H1 (cell line): ENCODE data around the gene PRRT1B. TPM values are rescaled to one million over a fixed set of nuclear protein-coding genes. Genes with fewer than 3 reads are reported as not detected.

Experiments
- CTCF ChIA-PET: fragments of 300-600 bp; sonication (Branson Sonifier 250); formaldehyde crosslinking; loops from one replicate; lab custom pipeline; 2021; ENCODE audit not compliant: partially characterized antibody; lab: Charles Lee
- POLR2A ChIA-PET: fragments of 300-600 bp; sonication (Branson Sonifier 250); formaldehyde crosslinking; loops from one replicate; lab custom pipeline; 2021; ENCODE audit warnings: inconsistent platforms; ENCODE audit not compliant: partially characterized antibody; lab: Charles Lee
- DNase-seq, 2 experiments: peaks; one replicate each; pipeline versions ENCODE4 v3.0.0 to v3.0.0-alpha.2; 2010 to 2022; ENCODE audit warnings: low spot score in 2 of 2, low read depth in 1 of 2, mixed read lengths in 1 of 2
- FAIRE-seq: peaks from 2 replicates; lab custom pipeline; 2011; peaks lifted over from hg19 to GRCh38; lab: Jason Lieb, UNC
- H2AFZ ChIP-seq: 2 replicates; pipeline ENCODE4 v1.8.1; 2012; ENCODE audit warnings: low read length, inconsistent platforms
- H2AK5ac ChIP-seq: 2 replicates; pipeline ENCODE4 v1.6.1; 2013; ENCODE audit warnings: low read depth, low read length
- H2BK120ac ChIP-seq: replicated peaks from 2 replicates; pipeline ENCODE3; 2013; ENCODE audit warnings: low read depth, low read length, inconsistent platforms
- H2BK12ac ChIP-seq: 2 replicates; pipeline ENCODE4 v1.6.1; 2013; ENCODE audit warnings: low read depth, low read length
- H2BK15ac ChIP-seq: 2 replicates; pipeline ENCODE4 v1.6.1; 2013; ENCODE audit warnings: low read length
- H2BK20ac ChIP-seq: 2 replicates; pipeline ENCODE4 v1.6.1; 2013; ENCODE audit warnings: low read length
- H2BK5ac ChIP-seq: 2 replicates; pipeline ENCODE4 v1.6.1; 2013; ENCODE audit warnings: low read depth, low read length
- H3K14ac ChIP-seq: 2 replicates; pipeline ENCODE4 v1.6.1; 2013; ENCODE audit warnings: inconsistent platforms; ENCODE audit not compliant: insufficient read length
- H3K18ac ChIP-seq: 2 replicates; pipeline ENCODE4 v1.6.1; 2013; ENCODE audit warnings: low read length; ENCODE audit errors: extremely low read depth
- H3K23ac ChIP-seq: 2 replicates; pipeline ENCODE4 v1.6.1; 2013; ENCODE audit warnings: inconsistent platforms; ENCODE audit not compliant: insufficient read length
- H3K23me2 ChIP-seq: 2 replicates; pipeline ENCODE4 v1.6.1; 2013; ENCODE audit warnings: low read depth, low read length
- H3K27ac ChIP-seq: 2 replicates; pipeline ENCODE4 v1.6.1; 2011; ENCODE audit warnings: low read depth, low read length, inconsistent platforms
- H3K27me3 ChIP-seq, 4 experiments: replicated peaks in 1 of 4; 1 replicate in 1 of 4; 2 replicates in 3 of 4; pipeline versions ENCODE4 v1.6.1 to v1.8.1; 2011 to 2013; ENCODE audit warnings: low read length in 3 of 4, mild to moderate bottlenecking in 3 of 4, inconsistent platforms in 2 of 4, mixed read lengths in 2 of 4, moderate library complexity in 1 of 4; ENCODE audit not compliant: control insufficient read depth in 3 of 4, insufficient read depth in 3 of 4; ENCODE audit errors: extremely low read depth in 1 of 4
- H3K36me3 ChIP-seq, 4 experiments: 2 replicates each; pipeline versions ENCODE4 v1.6.1 to v1.8.1; 2011 to 2013; ENCODE audit warnings: mild to moderate bottlenecking in 4 of 4, low read length in 3 of 4, moderate library complexity in 2 of 4, control low read depth in 1 of 4, inconsistent platforms in 1 of 4; ENCODE audit not compliant: insufficient read depth in 4 of 4, control insufficient read depth in 2 of 4
- H3K4ac ChIP-seq: replicated peaks from 2 replicates; pipeline ENCODE3; 2013; ENCODE audit warnings: low read length, low read depth, mixed read lengths, inconsistent platforms; ENCODE audit not compliant: insufficient read length
- H3K4me1 ChIP-seq, 4 experiments: replicated peaks in 1 of 4; 1 replicate in 1 of 4; 2 replicates in 3 of 4; pipeline versions ENCODE4 v1.6.1 to v1.8.1; 2011 to 2013; ENCODE audit warnings: low read length in 3 of 4, inconsistent platforms in 2 of 4, mixed read lengths in 1 of 4; ENCODE audit not compliant: insufficient read depth in 4 of 4, control insufficient read depth in 3 of 4
- H3K4me2 ChIP-seq, 2 experiments: 2 replicates each; pipeline versions ENCODE4 v1.6.1 to v1.8.1; 2011 to 2013; ENCODE audit warnings: low read depth in 2 of 2, low read length in 2 of 2, control low read depth in 1 of 2, inconsistent platforms in 1 of 2, mild to moderate bottlenecking in 1 of 2; ENCODE audit not compliant: insufficient read depth in 1 of 2
- H3K4me3 ChIP-seq, 4 experiments: fragments of 200-600, 300-600 bp in 1 of 4; sonication (generic), shearing (Covaris generic), sonication (Bioruptor Twin) in 1 of 4; 2 replicates each; pipeline versions ENCODE4 v1.5.1 to v1.8.1; 2011 to 2016; ENCODE audit warnings: low read length in 4 of 4, low read depth in 3 of 4, control low read depth in 2 of 4, inconsistent platforms in 2 of 4, mild to moderate bottlenecking in 2 of 4, mixed read lengths in 1 of 4, moderate library complexity in 1 of 4; ENCODE audit not compliant: insufficient read depth in 2 of 4; ENCODE audit errors: extremely low read depth in 1 of 4
- H3K56ac ChIP-seq: replicated peaks from 2 replicates; pipeline ENCODE3; 2013; ENCODE audit warnings: low read depth, mild to moderate bottlenecking, mixed read lengths, low read length, inconsistent platforms; ENCODE audit not compliant: insufficient read length
- H3K79me1 ChIP-seq: 2 replicates; pipeline ENCODE4 v1.6.1; 2013; ENCODE audit warnings: low read depth, low read length, control low read depth
- H3K79me2 ChIP-seq, 2 experiments: 2 replicates each; pipeline versions ENCODE4 v1.6.1 to v1.8.1; 2012 to 2013; ENCODE audit warnings: low read length in 2 of 2, mild to moderate bottlenecking in 2 of 2, inconsistent platforms in 1 of 2; ENCODE audit not compliant: insufficient read depth in 2 of 2, control insufficient read depth in 1 of 2
- H3K9ac ChIP-seq, 4 experiments: replicated peaks in 1 of 4; 1 replicate in 1 of 4; 2 replicates in 3 of 4; pipeline versions ENCODE4 v1.6.1 to v1.8.1; 2011 to 2013; ENCODE audit warnings: low read depth in 3 of 4, low read length in 3 of 4, control low read depth in 2 of 4, mild to moderate bottlenecking in 2 of 4, moderate library complexity in 2 of 4, inconsistent platforms in 1 of 4; ENCODE audit errors: extremely low read depth in 1 of 4
- H3K9me3 ChIP-seq, 2 experiments: 2 replicates each; pipeline versions ENCODE4 v1.6.1 to v1.8.1; 2012 to 2013; ENCODE audit warnings: mild to moderate bottlenecking in 2 of 2, moderate library complexity in 2 of 2, control low read depth in 1 of 2, inconsistent platforms in 1 of 2, low read depth in 1 of 2, low read length in 1 of 2, mixed read lengths in 1 of 2; ENCODE audit not compliant: insufficient read depth in 2 of 2
- H4K20me1 ChIP-seq, 2 experiments: replicated peaks in 1 of 2; 2 replicates each; pipeline versions ENCODE3 to v1.8.1; 2011 to 2013; ENCODE audit warnings: inconsistent platforms in 2 of 2, low read length in 2 of 2, mild to moderate bottlenecking in 1 of 2; ENCODE audit not compliant: insufficient read depth in 2 of 2, control insufficient read depth in 1 of 2
- H4K5ac ChIP-seq: 2 replicates; pipeline ENCODE4 v1.6.1; 2013; ENCODE audit warnings: low read length, low read depth, mixed read lengths, inconsistent platforms; ENCODE audit not compliant: insufficient read length
- H4K8ac ChIP-seq: 2 replicates; pipeline ENCODE4 v1.8.0; 2013; ENCODE audit warnings: mild to moderate bottlenecking, moderate library complexity, low read length, inconsistent platforms; ENCODE audit not compliant: insufficient read depth; ENCODE audit errors: extremely low read depth
- H4K91ac ChIP-seq: replicated peaks from 2 replicates; pipeline ENCODE3; 2013; ENCODE audit warnings: low read length, mixed read lengths, inconsistent platforms; ENCODE audit not compliant: insufficient read length
- CHD1 ChIP-seq: IDR thresholded peaks from 2 replicates; pipeline ENCODE4 v1.6.1; 2012; ENCODE audit warnings: low read depth, low read length, improper control_type of control experiment
- E2F6 ChIP-seq: IDR thresholded peaks from 2 replicates; pipeline ENCODE4 v1.6.1; 2012; ENCODE audit warnings: inconsistent platforms
- KDM4A ChIP-seq: IDR thresholded peaks from one replicate; pipeline ENCODE4 v1.7.1; 2012; ENCODE audit warnings: low read depth, mild to moderate bottlenecking, moderate library complexity, low read length, inconsistent platforms; ENCODE audit not compliant: severe bottlenecking
- SAP30 ChIP-seq: fragments of 300-600 bp; sonication (generic); IDR thresholded peaks from 2 replicates; pipeline ENCODE4 v1.7.1; 2012; ENCODE audit warnings: low read length, moderate library complexity, mild to moderate bottlenecking, inconsistent platforms; ENCODE audit not compliant: insufficient read depth, insufficient replicate concordance
- WGBS, 2 experiments: shearing (Covaris generic) in 1 of 2; methylation state at CpG; one replicate each; pipeline versions ENCODE4 v1.1.6 to v1.1.7; 2013 to 2015; ENCODE audit warnings: low lambda C conversion rate in 2 of 2, mixed read lengths in 2 of 2, inconsistent platforms in 1 of 2, low coverage in 1 of 2, missing lambda C conversion rate in 1 of 2; ENCODE audit not compliant: insufficient replicate concordance in 2 of 2, insufficient coverage in 1 of 2, insufficient read length in 1 of 2; ENCODE audit errors: extremely low coverage in 1 of 2, missing lambda C conversion rate in 1 of 2; 5-methylcytosine and 5-hydroxymethylcytosine counted together
- polyA plus RNA-seq, 7 experiments: library from polyadenylated mRNA; depleted of rRNA in 3 of 7; stranded (reverse) in 5 of 7; unstranded in 2 of 7; fragments of >200 nt in 5 of 7; fragments of 200-250 nt in 2 of 7; gene quantifications; 1 replicate in 5 of 7; 2 replicates in 1 of 7; 4 replicates in 1 of 7; pipeline versions ENCODE4 v1.2.1 to v1.2.3, GENCODE V29; 2011 to 2013; ENCODE audit warnings: missing spikeins in 2 of 7, mixed read lengths in 2 of 7
- total RNA-seq: library from RNA; stranded (reverse); fragmentation: NEBNext Ultra II Directional; extraction: Animal tissue kit (Norgen Biotek cat#: 25700); gene quantifications from 2 replicates; pipeline ENCODE4 v1.2.1, GENCODE V29; 2021
- TF ChIP-seq, protein P1 (sequence below), 3 experiments: IDR thresholded peaks; 1 replicate in 2 of 3; 2 replicates in 1 of 3; pipeline versions ENCODE4 v1.5.1 to v1.6.1; 2011; ENCODE audit warnings: low read length in 3 of 3, mild to moderate bottlenecking in 3 of 3, inconsistent platforms in 2 of 3, low read depth in 1 of 3, moderate library complexity in 1 of 3; ENCODE audit not compliant: insufficient read depth in 1 of 3; ENCODE audit errors: control extremely low read depth in 1 of 3
- TF ChIP-seq, protein P2 (sequence below): IDR thresholded peaks from 2 replicates; pipeline ENCODE4 v1.6.1; 2012; ENCODE audit warnings: inconsistent platforms

The PRRT1B gene
- total and polyA plus RNA-seq, 2 of the 8 experiments (the other 6 are each of a cell fraction or from before 2014, with no cell fraction given): 0.30 to 1.2 TPM

GRCh38 chr9:131530546-131530919 is 14.8 kb upstream of the PRRT1B start:
- Histone ChIP-seq H2BK20ac (no peak overlapping the region), H3K23me2 (peaks cover 5% of the 10 kb centered on the region; the same call in 1 of the 2 replicates), H3K79me1 (0 out of 2 replicates have a peak, but pooled peaks cover 4% of the 10 kb centered on the region), H4K5ac (no peak overlapping the region), H3K9ac (peak overlapping the region; percentile 52 to 94 (median 66); a peak in 6 of 7 replicates), H2BK15ac (no peak overlapping the region), H2AK5ac (no peak overlapping the region), H3K79me2 (peaks cover 0 to 6% of the 10 kb centered on the region in 2 experiments; a peak in 1 of 4 replicates), H3K4ac (peak overlapping the region; percentile 6), H3K36me3 (peaks cover 14 to 26% (median 24%) of the 10 kb centered on the region in 4 experiments; a peak in 7 of 8 replicates), H4K20me1 (peaks cover 1 to 6% of the 10 kb centered on the region in 2 experiments), H3K18ac (no peak overlapping the region; the same call in 1 of the 2 replicates), H3K4me3 (peak overlapping the region; percentile 65 to 92 (median 72)), H3K27ac (no peak overlapping the region; the same call in 1 of the 2 replicates), H2BK12ac (no peak overlapping the region), H3K14ac (no peak overlapping the region), H3K4me2 (peak overlapping the region; percentile 74 to 98), H2BK120ac (no peak overlapping the region), H4K8ac (no peak overlapping the region), H3K56ac (no peak overlapping the region), H2AFZ (no peak overlapping the region), H3K23ac (no peak overlapping the region), H3K4me1 (peaks cover 0 to 8% (median 4%) of the 10 kb centered on the region in 4 experiments; a peak in 6 of 7 replicates), H4K91ac (no peak overlapping the region), H3K9me3 (no peaks in the 10 kb centered on the region), H2BK5ac (no peak overlapping the region), H3K27me3 (no peaks in the 10 kb centered on the region)
- 8% methylated on average over 18 of the region's 29 CpGs; no CpG with 5 or more reads in 1 of the 2 experiments for WGBS, 2 experiments
- ChIA-PET POLR2A (interaction anchor here (1.0 to 5.0 kb wide), 2 partner anchors 12 to 127 kb away, joined by 4 to 22 read pairs; no protein-coding TSS in a partner anchor), CTCF (no interaction called here)
- FAIRE-seq (no peak), DNase-seq (peak in 1 of 2 experiments; percentile 68)
- TF ChIP-seq KDM4A (no peak), SAP30 (peak; percentile 56), E2F6 (peak; percentile 72), CHD1 (no peak)
- TF ChIP-seq, protein P1, sequence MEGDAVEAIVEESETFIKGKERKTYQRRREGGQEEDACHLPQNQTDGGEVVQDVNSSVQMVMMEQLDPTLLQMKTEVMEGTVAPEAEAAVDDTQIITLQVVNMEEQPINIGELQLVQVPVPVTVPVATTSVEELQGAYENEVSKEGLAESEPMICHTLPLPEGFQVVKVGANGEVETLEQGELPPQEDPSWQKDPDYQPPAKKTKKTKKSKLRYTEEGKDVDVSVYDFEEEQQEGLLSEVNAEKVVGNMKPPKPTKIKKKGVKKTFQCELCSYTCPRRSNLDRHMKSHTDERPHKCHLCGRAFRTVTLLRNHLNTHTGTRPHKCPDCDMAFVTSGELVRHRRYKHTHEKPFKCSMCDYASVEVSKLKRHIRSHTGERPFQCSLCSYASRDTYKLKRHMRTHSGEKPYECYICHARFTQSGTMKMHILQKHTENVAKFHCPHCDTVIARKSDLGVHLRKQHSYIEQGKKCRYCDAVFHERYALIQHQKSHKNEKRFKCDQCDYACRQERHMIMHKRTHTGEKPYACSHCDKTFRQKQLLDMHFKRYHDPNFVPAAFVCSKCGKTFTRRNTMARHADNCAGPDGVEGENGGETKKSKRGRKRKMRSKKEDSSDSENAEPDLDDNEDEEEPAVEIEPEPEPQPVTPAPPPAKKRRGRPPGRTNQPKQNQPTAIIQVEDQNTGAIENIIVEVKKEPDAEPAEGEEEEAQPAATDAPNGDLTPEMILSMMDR (IDR thresholded peaks at IDR 0.05; ENCODE audit: control extremely low read depth in 1 of 3, insufficient read depth in 1 of 3, low read depth in 1 of 3, low read length in 3 of 3): 0 out of 4 replicates have a peak, but pooled peaks of 1 of the 3 experiments have one; percentile 2
- TF ChIP-seq, protein P2, sequence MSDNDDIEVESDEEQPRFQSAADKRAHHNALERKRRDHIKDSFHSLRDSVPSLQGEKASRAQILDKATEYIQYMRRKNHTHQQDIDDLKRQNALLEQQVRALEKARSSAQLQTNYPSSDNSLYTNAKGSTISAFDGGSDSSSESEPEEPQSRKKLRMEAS: peak; percentile 36; the same call in 1 of the 2 replicates
